GM10266 (cell line): ENCODE results near the gene POLD2.

Experiments used
- DNase-seq: peaks from one replicate; pipeline ENCODE4 v3.0.0; 2012; ENCODE audit errors: extremely low spot score
- CTCF ChIP-seq: IDR thresholded peaks from 2 replicates; pipeline ENCODE4 v1.5.1; 2012; ENCODE audit warnings: mild to moderate bottlenecking, low read depth; ENCODE audit not compliant: control insufficient read depth, insufficient read depth; ENCODE audit errors: missing control alignments

POLD2 gene

DNA sequence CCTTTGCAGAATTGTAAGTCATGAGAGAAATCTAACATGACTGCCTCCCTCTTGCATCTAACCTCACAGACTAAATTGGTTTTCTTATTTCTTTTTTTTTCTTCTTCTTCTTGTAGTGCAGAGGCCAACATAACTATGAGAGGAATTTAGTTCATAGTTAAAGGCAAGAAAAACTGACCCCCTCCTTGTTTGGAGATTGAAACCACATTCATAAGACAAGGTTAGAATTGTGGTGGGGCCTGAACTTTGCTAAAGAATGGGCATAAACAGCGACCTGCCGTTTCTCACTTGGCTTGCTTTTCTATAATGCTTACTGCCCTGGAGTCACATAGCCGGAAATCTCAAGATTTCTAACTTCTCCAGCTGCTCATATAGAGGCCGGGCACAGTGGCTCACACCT, 38.6 kb downstream of the POLD2 start:
- no peak for TF ChIP-seq CTCF
- DNase-seq: no peak

- TF ChIP-seq CTCF: no peak
- no peak for DNase-seq
Measured at GRCh38 chr7:44083796-44084195, 39.6 kb downstream of the POLD2 start.

GRCh38 chr7:44082541-44083207, 40.7 kb downstream of the POLD2 start:
- DNase-seq: peak; percentile 98
- no peak for TF ChIP-seq CTCF

DNA sequence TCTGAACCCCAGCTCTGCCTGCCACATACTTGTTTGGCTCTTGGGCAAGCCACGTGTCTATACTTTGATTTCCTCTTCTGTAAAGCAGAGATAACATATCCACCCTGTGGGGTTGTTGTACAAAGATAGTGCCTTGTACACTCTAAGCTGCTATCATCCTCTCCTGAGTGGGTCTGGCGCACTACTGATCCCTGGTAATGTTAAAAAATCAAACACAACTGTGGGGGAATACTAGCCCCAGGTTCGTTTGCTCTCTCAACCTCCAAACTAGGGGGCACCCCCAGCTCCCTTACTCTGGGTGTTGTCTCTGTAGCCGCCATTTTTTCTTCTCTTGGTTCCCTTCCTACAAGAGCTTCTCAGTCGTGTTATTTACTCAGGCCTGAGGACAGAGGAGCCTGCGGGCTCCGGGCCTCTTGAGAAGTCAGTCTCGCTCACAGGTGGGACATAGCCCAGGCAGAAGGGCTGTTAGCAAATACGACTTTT, 42.0 kb downstream of the POLD2 start:
- peak; percentile 66 for DNase-seq
- peak; percentile 9 for TF ChIP-seq CTCF

DNA sequence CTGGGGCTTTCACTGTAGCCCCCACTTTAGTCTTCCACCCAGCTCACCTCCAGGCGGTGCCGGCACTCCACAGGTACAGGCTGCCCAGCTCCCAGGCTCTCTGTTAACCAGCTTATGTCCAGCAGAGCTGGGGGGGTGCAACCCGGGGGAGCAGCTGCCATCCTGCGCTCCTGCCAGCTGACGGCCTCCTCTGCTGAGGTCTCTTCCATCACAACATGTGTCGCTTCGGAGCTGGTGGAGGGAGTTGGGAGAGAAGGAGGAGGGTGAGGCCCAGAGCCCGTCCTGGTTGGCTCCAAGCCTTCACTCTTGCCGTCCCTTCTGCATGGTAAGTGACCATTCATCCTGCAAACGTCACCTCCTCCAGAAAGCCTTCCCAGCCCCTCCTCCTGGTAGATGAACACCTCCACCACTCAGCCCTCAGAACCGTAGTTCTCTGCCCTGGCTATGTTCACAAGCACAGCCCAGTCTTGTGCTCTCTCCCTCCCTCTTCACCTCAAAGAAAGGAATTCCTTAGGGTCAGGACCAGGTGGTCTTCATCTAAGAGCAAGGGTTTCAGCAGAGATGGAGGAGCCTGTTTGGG, 42.6 kb downstream of the POLD2 start:
- no peak for TF ChIP-seq CTCF
- DNase-seq: no peak

- no peak for TF ChIP-seq CTCF
- no peak for DNase-seq
Measured at GRCh38 chr7:44080118-44080517, 43.2 kb downstream of the POLD2 start.

GRCh38 chr7:44079331-44080021, 43.9 kb downstream of the POLD2 start:
- no peak for DNase-seq
- no peak for TF ChIP-seq CTCF
